HCT116 (cell line): ENCODE measurements around the gene SPINK2. TPM values are rescaled to one million over a fixed set of nuclear protein-coding genes. Genes with fewer than 3 reads are reported as not detected.

Experiments
- ATAC-seq: fragments of 200-7000 bp; cut with Tn5 transposase; 2 replicates; pipeline ENCODE4 v1.9.1; 2020; ENCODE audit warnings: mild to moderate bottlenecking, moderate library complexity
- BruUV-seq: library from RNA; stranded (reverse); fragments of 400-500 nt; replicated peaks from 2 replicates; lab custom pipeline; 2021; lab: Mats Ljungman, UMichigan
- CTCF ChIA-PET: fragments of 300-600 bp; sonication (Branson Sonifier 250); formaldehyde crosslinking; loops from one replicate; lab custom pipeline; 2021; ENCODE audit warnings: antibody characterized with exemption; lab: Charles Lee
- POLR2A ChIA-PET: fragments of 300-600, 350-600 bp; sonication (Branson Sonifier 250); formaldehyde crosslinking; loops from one replicate; lab custom pipeline; 2021; ENCODE audit warnings: antibody characterized with exemption; lab: Charles Lee
- RAD21 ChIA-PET, 2 experiments: fragments of 300-600 bp; sonication (Branson Sonifier 250); formaldehyde crosslinking; loops; one replicate each; lab custom pipeline; 2023; ENCODE audit warnings: low total read pairs in 2 of 2; ENCODE audit not compliant: uncharacterized antibody in 2 of 2, unreplicated experiment in 2 of 2, low non-redundant PET in 1 of 2; lab: Charles Lee
- DNase-seq: peaks from one replicate; pipeline ENCODE4 v3.0.0-alpha.2; 2010; ENCODE audit warnings: low read depth, low spot score
- H2AFZ ChIP-seq: fragments of 200-600 bp; shearing (Covaris generic), sonication (generic); 2 replicates; pipeline ENCODE4 v1.6.1; 2017; ENCODE audit warnings: low read depth, mixed run types, mixed read lengths, antibody characterized with exemption, low read length; ENCODE audit not compliant: poor library complexity, severe bottlenecking
- H3K27ac ChIP-seq: 2 replicates; pipeline ENCODE4 v1.5.1; 2012; ENCODE audit warnings: low read depth, low read length
- H3K27me3 ChIP-seq: fragments of 200-600 bp; sonication (generic); 2 replicates; pipeline ENCODE4 v1.6.1; 2016; ENCODE audit warnings: mixed run types, low read length, mixed read lengths; ENCODE audit not compliant: insufficient read depth
- H3K36me3 ChIP-seq, 2 experiments: fragments of 200-500 bp in 1 of 2; fragments of 200-600 bp in 1 of 2; sonication (Bioruptor generic) in 1 of 2; sonication (generic) in 1 of 2; 2 replicates each; pipeline versions ENCODE4 v1.5.1 to v1.6.1; 2014 to 2016; ENCODE audit warnings: low read length in 2 of 2, inconsistent platforms in 1 of 2, mixed read lengths in 1 of 2, mixed run types in 1 of 2; ENCODE audit not compliant: insufficient read depth in 2 of 2, control insufficient read depth in 1 of 2
- H3K4me1 ChIP-seq, 2 experiments: fragments of 200-600 bp in 1 of 2; sonication (generic) in 1 of 2; 2 replicates each; pipeline versions ENCODE4 v1.5.1 to v1.6.1; 2012 to 2017; ENCODE audit warnings: low read length in 2 of 2, inconsistent platforms in 1 of 2, mild to moderate bottlenecking in 1 of 2, mixed read lengths in 1 of 2, mixed run types in 1 of 2, moderate library complexity in 1 of 2; ENCODE audit not compliant: insufficient read depth in 2 of 2, control insufficient read depth in 1 of 2
- H3K4me2 ChIP-seq: fragments of 200-600 bp; sonication (generic); 2 replicates; pipeline ENCODE4 v1.6.1; 2017; ENCODE audit warnings: mixed run types, low read length, mixed read lengths
- H3K4me3 ChIP-seq, 2 experiments: fragments of 200-600 bp in 1 of 2; sonication (generic) in 1 of 2; replicated peaks in 1 of 2; 2 replicates each; pipeline ENCODE4 v1.5.1; 2011 to 2016; ENCODE audit warnings: low read length in 2 of 2, control low read depth in 1 of 2, low read depth in 1 of 2, mild to moderate bottlenecking in 1 of 2, mixed read lengths in 1 of 2, mixed run types in 1 of 2
- H3K79me2 ChIP-seq: fragments of 200-600 bp; sonication (generic); 2 replicates; pipeline ENCODE4 v1.6.1; 2017; ENCODE audit warnings: mild to moderate bottlenecking, mixed run types, low read length, moderate library complexity, mixed read lengths; ENCODE audit not compliant: insufficient read depth
- H3K9ac ChIP-seq: fragments of 200-600 bp; sonication (generic); 2 replicates; pipeline ENCODE4 v1.6.1; 2016; ENCODE audit warnings: low read length, mixed read lengths
- H3K9me2 ChIP-seq: fragments of 200-600 bp; sonication (generic), shearing (Covaris generic); 2 replicates; pipeline ENCODE4 v1.6.1; 2017; ENCODE audit warnings: mixed run types, mild to moderate bottlenecking, moderate library complexity; ENCODE audit not compliant: insufficient read depth
- H3K9me3 ChIP-seq, 2 experiments: fragments of 200-500 bp in 1 of 2; fragments of 200-600 bp in 1 of 2; sonication (Bioruptor generic) in 1 of 2; sonication (generic) in 1 of 2; 2 replicates each; pipeline ENCODE4 v1.6.1; 2014 to 2017; ENCODE audit warnings: low read length in 2 of 2, mixed read lengths in 2 of 2, inconsistent platforms in 1 of 2, low read depth in 1 of 2, mild to moderate bottlenecking in 1 of 2, mixed run types in 1 of 2, moderate library complexity in 1 of 2; ENCODE audit not compliant: control insufficient read depth in 1 of 2, insufficient read depth in 1 of 2
- H4K20me1 ChIP-seq: fragments of 200-600 bp; sonication (generic), shearing (Covaris generic); 2 replicates; pipeline ENCODE4 v1.6.1; 2017; ENCODE audit warnings: mixed run types, mild to moderate bottlenecking, moderate library complexity; ENCODE audit not compliant: insufficient read depth
- CBX3 ChIP-seq: IDR thresholded peaks from 2 replicates; pipeline ENCODE4 v1.6.1; 2012; ENCODE audit warnings: low read depth
- EGR1 ChIP-seq: IDR thresholded peaks from 2 replicates; pipeline ENCODE4 v1.6.1; 2012; ENCODE audit warnings: low read depth
- EZH2 ChIP-seq: fragments of 200-600 bp; sonication (generic); IDR thresholded peaks from 2 replicates; pipeline ENCODE4 v1.6.1; 2017; ENCODE audit warnings: antibody characterized with exemption, mixed run types
- EZH2phosphoT487 ChIP-seq: fragments of 200-600 bp; IDR thresholded peaks from 2 replicates; pipeline ENCODE4 v1.6.1; 2018; ENCODE audit warnings: antibody characterized with exemption, borderline replicate concordance
- MAX ChIP-seq: IDR thresholded peaks from 2 replicates; pipeline ENCODE4 v1.6.1; 2012
- POLR2A ChIP-seq: IDR thresholded peaks from 2 replicates; pipeline ENCODE4 v1.7.0; 2011; ENCODE audit warnings: borderline replicate concordance; ENCODE audit not compliant: insufficient read depth, insufficient read length; ENCODE audit errors: extremely low read depth
- POLR2AphosphoS5 ChIP-seq: IDR thresholded peaks from 2 replicates; pipeline ENCODE4 v1.6.1; 2011; ENCODE audit warnings: mild to moderate bottlenecking, low read depth, low read length, moderate library complexity
- SRF ChIP-seq: IDR thresholded peaks from 2 replicates; pipeline ENCODE4 v1.6.1; 2012; ENCODE audit warnings: low read depth
- TCF7L2 ChIP-seq: IDR thresholded peaks from 2 replicates; pipeline ENCODE4 v1.7.0; 2011; ENCODE audit warnings: borderline replicate concordance, inconsistent platforms; ENCODE audit not compliant: insufficient read depth, insufficient read length; ENCODE audit errors: extremely low read depth
- YY1 ChIP-seq: IDR thresholded peaks from 2 replicates; pipeline ENCODE4 v1.6.1; 2011; ENCODE audit warnings: low read length, low read depth, moderate library complexity, mild to moderate bottlenecking; ENCODE audit not compliant: insufficient replicate concordance; ENCODE audit errors: extremely low read depth
- ZFX ChIP-seq: fragments of 450-650 bp; IDR thresholded peaks from 2 replicates; pipeline ENCODE4 v1.6.1; 2017
- intact Hi-C: fragments of 100-400 bp; cut with micrococcal nuclease; formaldehyde crosslinking; loops from 2 replicates; pipeline ENCODE4 v1.10.0; 2022
- total RNA-seq: library from RNA; stranded (reverse); gene quantifications from one replicate; pipeline ENCODE4 v1.2.1, GENCODE V29; 2021; ENCODE audit not compliant: unreplicated experiment

Gene SPINK2
- total RNA-seq, 1 experiment from 2014 or later, result 2.4 TPM

GRCh38 chr4:56870946-56871345, 49.4 kb upstream of the SPINK2 start:
- Histone ChIP-seq H3K27ac (no peak overlapping the region), H3K79me2 (no peaks in the 10 kb centered on the region), H2AFZ (no peak overlapping the region), H3K4me3 (no peak overlapping the region), H3K36me3 (no peaks in the 10 kb centered on the region), H3K4me2 (no peak overlapping the region), H3K9ac (no peak overlapping the region), H3K27me3 (no peaks in the 10 kb centered on the region), H3K4me1 (no peaks in the 10 kb centered on the region; a peak in 1 of 4 replicates), H3K9me3 (no peaks in the 10 kb centered on the region), H4K20me1 (no peaks in the 10 kb centered on the region), H3K9me2 (no peaks in the 10 kb centered on the region)
- RAD21 ChIA-PET, result interaction anchor here in 1 of 2 experiments (0.7 kb wide), 1 partner anchor 34 kb away, joined by 6 read pairs; no protein-coding TSS in a partner anchor
- TF ChIP-seq TCF7L2, result no peak
- no peak for TF ChIP-seq MAX
- TF ChIP-seq POLR2AphosphoS5, result no peak
- TF ChIP-seq EGR1, result no peak
- no peak for TF ChIP-seq YY1
- no peak for TF ChIP-seq CBX3
- no peak for TF ChIP-seq POLR2A
- TF ChIP-seq ZFX, result no peak
- TF ChIP-seq EZH2, result no peak
- no peak for TF ChIP-seq SRF
- TF ChIP-seq EZH2phosphoT487, result no peak
- POLR2A ChIA-PET, result no interaction called here
- no peak for ATAC-seq
- no TSS peak for BruUV-seq
- CTCF ChIA-PET, result no interaction called here
- intact Hi-C loops, result no loop called here
- DNase-seq, result no peak
